Measurements from ENCODE around the gene SPAG9.

SPAG9 gene

GRCh38 chr17:51018541-51018940 is 102.1 kb downstream of the SPAG9 start:
- Histone ChIP-seq H3K9ac (ENCODE audit: low read depth in 1 of 2, low read length in 2 of 2) (no peak overlapping the region), H3K36me3 (ENCODE audit: control insufficient read depth in 1 of 2, insufficient read depth in 2 of 2, low read length in 2 of 2) (peaks cover 20 to 49% of the 10 kb centered on the region in 2 donors), H3K4me3 (ENCODE audit: low read depth in 1 of 2, low read length in 2 of 2) (no peak overlapping the region), H3K27me3 (ENCODE audit: control insufficient read depth in 1 of 2, insufficient read depth in 2 of 2, low read length in 2 of 2) (no peaks in the 10 kb centered on the region), H3K4me1 (ENCODE audit: control insufficient read depth in 1 of 2, insufficient read depth in 2 of 2, low read length in 2 of 2) (no peaks in the 10 kb centered on the region), H3K27ac (ENCODE audit: low read depth, low read length) (no peak overlapping the region), H3K9me3 (ENCODE audit: control insufficient read depth in 1 of 2, low read length in 2 of 2) (no peaks in the 10 kb centered on the region)

DNA sequence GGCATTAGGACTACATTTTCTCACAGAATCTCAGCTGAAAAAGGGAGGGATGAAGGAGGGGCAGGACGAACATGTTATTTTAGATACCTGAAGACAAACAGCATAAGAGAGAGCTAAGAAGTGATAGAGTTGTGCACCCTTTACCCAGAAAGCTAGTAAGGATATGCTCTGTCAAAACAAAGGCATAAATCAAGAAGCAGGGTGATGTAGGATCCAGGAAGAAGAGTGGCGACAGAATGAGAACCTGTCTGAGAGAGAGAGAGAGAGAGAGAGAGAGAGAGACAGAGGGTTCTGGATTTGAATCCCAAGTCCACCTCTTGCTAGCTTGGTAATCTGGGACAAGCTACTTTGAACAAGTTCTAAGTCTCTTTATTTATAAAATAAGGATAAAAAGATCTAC is 103.4 kb downstream of the SPAG9 start:
- Histone ChIP-seq H3K36me3 (ENCODE audit: control insufficient read depth in 1 of 2, insufficient read depth in 2 of 2, low read length in 2 of 2) (peaks cover 23 to 59% of the 10 kb centered on the region in 2 donors), H3K27me3 (ENCODE audit: control insufficient read depth in 1 of 2, insufficient read depth in 2 of 2, low read length in 2 of 2) (no peaks in the 10 kb centered on the region), H3K27ac (ENCODE audit: low read depth, low read length) (no peak overlapping the region), H3K4me3 (ENCODE audit: low read depth in 1 of 2, low read length in 2 of 2) (no peak overlapping the region), H3K9me3 (ENCODE audit: control insufficient read depth in 1 of 2, low read length in 2 of 2) (no peaks in the 10 kb centered on the region), H3K9ac (ENCODE audit: low read depth in 1 of 2, low read length in 2 of 2) (no peak overlapping the region), H3K4me1 (ENCODE audit: control insufficient read depth in 1 of 2, insufficient read depth in 2 of 2, low read length in 2 of 2) (no peaks in the 10 kb centered on the region)

- Histone ChIP-seq H3K27ac (ENCODE audit: low read depth, low read length) (no peak overlapping the region), H3K4me3 (ENCODE audit: low read depth in 1 of 2, low read length in 2 of 2) (no peak overlapping the region), H3K9me3 (ENCODE audit: control insufficient read depth in 1 of 2, low read length in 2 of 2) (no peaks in the 10 kb centered on the region), H3K9ac (ENCODE audit: low read depth in 1 of 2, low read length in 2 of 2) (no peak overlapping the region), H3K4me1 (ENCODE audit: control insufficient read depth in 1 of 2, insufficient read depth in 2 of 2, low read length in 2 of 2) (no peaks in the 10 kb centered on the region), H3K27me3 (ENCODE audit: control insufficient read depth in 1 of 2, insufficient read depth in 2 of 2, low read length in 2 of 2) (no peaks in the 10 kb centered on the region), H3K36me3 (ENCODE audit: control insufficient read depth in 1 of 2, insufficient read depth in 2 of 2, low read length in 2 of 2) (peaks cover 23 to 60% of the 10 kb centered on the region in 2 donors)
These were observed 104.6 kb downstream of the SPAG9 start for GRCh38 chr17:51016099-51016498.

- no peaks in the 10 kb centered on the region for H3K9me3 ChIP-seq (ENCODE audit: control insufficient read depth in 1 of 2, low read length in 2 of 2)
- no peak overlapping the region for H3K27ac ChIP-seq (ENCODE audit: low read depth, low read length)
- peaks cover 14 to 57% of the 10 kb centered on the region in 2 donors for H3K36me3 ChIP-seq (ENCODE audit: control insufficient read depth in 1 of 2, insufficient read depth in 2 of 2, low read length in 2 of 2)
- no peak overlapping the region for H3K4me3 ChIP-seq (ENCODE audit: low read depth in 1 of 2, low read length in 2 of 2)
- no peaks in the 10 kb centered on the region for H3K4me1 ChIP-seq (ENCODE audit: control insufficient read depth in 1 of 2, insufficient read depth in 2 of 2, low read length in 2 of 2)
- no peaks in the 10 kb centered on the region for H3K27me3 ChIP-seq (ENCODE audit: control insufficient read depth in 1 of 2, insufficient read depth in 2 of 2, low read length in 2 of 2)
- no peak overlapping the region for H3K9ac ChIP-seq (ENCODE audit: low read depth in 1 of 2, low read length in 2 of 2)
These were observed 105.5 kb downstream of the SPAG9 start for GRCh38 chr17:51015145-51015558.

DNA sequence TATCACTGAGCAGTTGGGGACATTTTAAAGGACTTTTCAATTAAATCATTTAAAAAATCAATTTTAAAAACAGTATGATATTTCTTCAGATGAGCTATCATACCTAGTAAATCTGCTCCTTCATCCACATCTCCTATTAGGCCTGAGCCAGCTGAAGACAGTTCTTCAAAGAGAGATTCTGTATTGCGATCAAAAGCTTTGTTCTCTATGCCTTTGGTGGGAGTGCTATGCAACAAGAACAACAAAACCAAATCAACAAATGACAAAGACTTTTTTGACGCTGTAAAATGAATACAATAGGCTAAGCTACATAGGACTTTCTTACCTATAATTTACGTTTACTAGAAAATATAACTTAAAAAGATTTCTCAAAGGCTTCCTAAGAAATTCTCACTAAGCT is 106.5 kb downstream of the SPAG9 start:
- Histone ChIP-seq H3K9me3 (ENCODE audit: control insufficient read depth in 1 of 2, low read length in 2 of 2) (no peaks in the 10 kb centered on the region), H3K4me1 (ENCODE audit: control insufficient read depth in 1 of 2, insufficient read depth in 2 of 2, low read length in 2 of 2) (no peaks in the 10 kb centered on the region), H3K27ac (ENCODE audit: low read depth, low read length) (no peak overlapping the region), H3K4me3 (ENCODE audit: low read depth in 1 of 2, low read length in 2 of 2) (no peak overlapping the region), H3K9ac (ENCODE audit: low read depth in 1 of 2, low read length in 2 of 2) (no peak overlapping the region), H3K27me3 (ENCODE audit: control insufficient read depth in 1 of 2, insufficient read depth in 2 of 2, low read length in 2 of 2) (no peaks in the 10 kb centered on the region), H3K36me3 (ENCODE audit: control insufficient read depth in 1 of 2, insufficient read depth in 2 of 2, low read length in 2 of 2) (peaks cover 13 to 57% of the 10 kb centered on the region in 2 donors)

DNA sequence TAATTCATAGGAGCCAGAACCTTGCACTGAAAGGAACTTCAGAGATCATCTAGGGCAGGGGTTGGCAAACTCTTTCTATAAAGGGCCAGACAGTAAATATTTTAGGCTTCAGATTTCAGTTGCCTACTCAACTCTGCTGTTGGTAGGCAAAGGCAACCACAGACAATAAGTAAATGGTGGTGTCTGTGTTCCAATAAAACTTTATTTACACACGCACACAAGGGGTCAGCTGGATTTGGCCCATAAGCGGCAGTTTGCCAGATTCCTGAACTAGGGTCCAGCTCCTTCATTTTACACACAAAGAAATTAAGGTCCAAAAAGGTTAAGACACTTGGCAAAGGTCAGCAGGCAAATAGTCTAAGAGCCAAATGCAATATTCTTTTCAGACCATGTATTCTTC is 107.3 kb downstream of the SPAG9 start:
- Histone ChIP-seq H3K4me1 (ENCODE audit: control insufficient read depth in 1 of 2, insufficient read depth in 2 of 2, low read length in 2 of 2) (no peaks in the 10 kb centered on the region), H3K9me3 (ENCODE audit: control insufficient read depth in 1 of 2, low read length in 2 of 2) (no peaks in the 10 kb centered on the region), H3K9ac (ENCODE audit: low read depth in 1 of 2, low read length in 2 of 2) (no peak overlapping the region), H3K27ac (ENCODE audit: low read depth, low read length) (no peak overlapping the region), H3K27me3 (ENCODE audit: control insufficient read depth in 1 of 2, insufficient read depth in 2 of 2, low read length in 2 of 2) (no peaks in the 10 kb centered on the region), H3K36me3 (ENCODE audit: control insufficient read depth in 1 of 2, insufficient read depth in 2 of 2, low read length in 2 of 2) (peaks cover 13 to 50% of the 10 kb centered on the region in 2 donors), H3K4me3 (ENCODE audit: low read depth in 1 of 2, low read length in 2 of 2) (no peak overlapping the region)

DNA sequence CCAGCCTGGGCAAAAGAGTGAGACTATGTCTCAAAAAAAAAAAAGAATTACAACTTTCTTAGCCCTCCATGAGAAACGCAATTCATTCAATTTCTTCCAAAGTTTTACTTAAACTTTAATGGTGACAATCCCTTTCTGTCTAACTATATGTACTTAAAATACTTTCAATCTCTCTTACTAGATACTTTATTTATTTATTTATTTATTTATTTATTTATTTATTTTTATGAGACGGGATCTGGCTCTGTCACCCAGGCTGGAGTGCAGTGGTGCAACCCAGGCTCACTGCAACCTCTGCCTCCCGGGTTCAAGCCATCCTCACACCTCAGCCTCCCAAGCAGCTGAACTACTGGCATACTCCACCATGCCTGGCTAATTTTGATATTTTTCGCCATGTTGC is 108.1 kb downstream of the SPAG9 start:
- Histone ChIP-seq H3K9ac (ENCODE audit: low read depth in 1 of 2, low read length in 2 of 2) (no peak overlapping the region), H3K4me1 (ENCODE audit: control insufficient read depth in 1 of 2, insufficient read depth in 2 of 2, low read length in 2 of 2) (no peaks in the 10 kb centered on the region), H3K27ac (ENCODE audit: low read depth, low read length) (no peak overlapping the region), H3K4me3 (ENCODE audit: low read depth in 1 of 2, low read length in 2 of 2) (no peak overlapping the region), H3K27me3 (ENCODE audit: control insufficient read depth in 1 of 2, insufficient read depth in 2 of 2, low read length in 2 of 2) (no peaks in the 10 kb centered on the region), H3K36me3 (ENCODE audit: control insufficient read depth in 1 of 2, insufficient read depth in 2 of 2, low read length in 2 of 2) (peaks cover 13 to 45% of the 10 kb centered on the region in 2 donors), H3K9me3 (ENCODE audit: control insufficient read depth in 1 of 2, low read length in 2 of 2) (no peaks in the 10 kb centered on the region)

DNA sequence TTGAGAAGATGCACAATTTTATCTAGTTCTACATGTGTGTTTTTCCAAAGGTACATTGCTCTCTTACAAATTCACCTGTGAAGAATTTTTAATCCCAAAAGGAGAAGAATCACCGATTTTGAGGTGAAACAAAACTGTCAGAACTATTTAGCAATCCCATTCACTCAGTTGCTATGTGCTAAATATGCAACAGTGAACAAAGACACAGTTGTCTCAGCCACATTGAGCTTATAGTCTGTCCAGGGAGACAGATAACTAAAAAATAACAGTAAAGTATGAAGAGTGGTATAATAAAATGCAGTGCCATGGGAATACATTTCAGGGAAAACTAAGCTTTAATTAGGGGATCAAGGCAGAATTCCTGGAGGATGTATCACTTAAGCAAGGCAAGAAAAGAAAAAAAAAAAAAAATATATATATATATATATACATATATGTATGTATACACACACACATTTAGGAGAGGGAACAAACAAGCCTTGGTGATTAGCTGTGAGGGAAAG is 110.4 kb downstream of the SPAG9 start:
- peaks cover 19 to 48% of the 10 kb centered on the region in 2 donors for H3K36me3 ChIP-seq (ENCODE audit: control insufficient read depth in 1 of 2, insufficient read depth in 2 of 2, low read length in 2 of 2)
- H3K4me3 ChIP-seq (ENCODE audit: low read depth in 1 of 2, low read length in 2 of 2): no peak overlapping the region
- H3K9ac ChIP-seq (ENCODE audit: low read depth in 1 of 2, low read length in 2 of 2): no peak overlapping the region
- no peaks in the 10 kb centered on the region for H3K4me1 ChIP-seq (ENCODE audit: control insufficient read depth in 1 of 2, insufficient read depth in 2 of 2, low read length in 2 of 2)
- H3K27me3 ChIP-seq (ENCODE audit: control insufficient read depth in 1 of 2, insufficient read depth in 2 of 2, low read length in 2 of 2): no peaks in the 10 kb centered on the region
- no peaks in the 10 kb centered on the region for H3K9me3 ChIP-seq (ENCODE audit: control insufficient read depth in 1 of 2, low read length in 2 of 2)
- no peak overlapping the region for H3K27ac ChIP-seq (ENCODE audit: low read depth, low read length)

- Histone ChIP-seq H3K27ac (ENCODE audit: low read depth, low read length) (no peak overlapping the region), H3K27me3 (ENCODE audit: control insufficient read depth in 1 of 2, insufficient read depth in 2 of 2, low read length in 2 of 2) (no peaks in the 10 kb centered on the region), H3K9ac (ENCODE audit: low read depth in 1 of 2, low read length in 2 of 2) (no peak overlapping the region), H3K36me3 (ENCODE audit: control insufficient read depth in 1 of 2, insufficient read depth in 2 of 2, low read length in 2 of 2) (peaks cover 22 to 46% of the 10 kb centered on the region in 2 donors), H3K9me3 (ENCODE audit: control insufficient read depth in 1 of 2, low read length in 2 of 2) (no peaks in the 10 kb centered on the region), H3K4me3 (ENCODE audit: low read depth in 1 of 2, low read length in 2 of 2) (no peak overlapping the region), H3K4me1 (ENCODE audit: control insufficient read depth in 1 of 2, insufficient read depth in 2 of 2, low read length in 2 of 2) (peaks cover 0 to 3% of the 10 kb centered on the region in 2 donors)
These were observed 114.1 kb downstream of the SPAG9 start for GRCh38 chr17:51006601-51007000.

DNA sequence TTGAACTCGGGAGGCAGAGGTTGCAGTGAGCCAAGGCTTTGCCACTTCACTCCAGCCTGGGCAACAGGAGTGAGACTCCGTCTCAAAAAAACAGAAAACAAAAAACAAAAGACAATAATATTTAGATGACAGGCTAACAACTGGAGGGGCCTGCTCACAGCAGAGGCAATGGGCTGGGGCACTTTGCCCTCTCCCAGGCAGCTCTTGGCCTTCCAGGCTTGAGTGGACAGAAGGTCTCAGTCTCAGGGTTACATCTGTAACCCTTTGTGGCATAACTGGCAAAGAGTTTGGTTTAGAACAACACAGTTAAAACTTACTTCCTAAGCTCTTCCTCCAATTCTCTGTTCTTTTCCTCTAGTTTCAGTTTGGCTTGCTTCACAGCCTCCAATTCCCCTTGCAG is 114.9 kb downstream of the SPAG9 start:
- Histone ChIP-seq H3K36me3 (ENCODE audit: control insufficient read depth in 1 of 2, insufficient read depth in 2 of 2, low read length in 2 of 2) (peaks cover 22 to 40% of the 10 kb centered on the region in 2 donors), H3K4me3 (ENCODE audit: low read depth in 1 of 2, low read length in 2 of 2) (no peak overlapping the region), H3K9ac (ENCODE audit: low read depth in 1 of 2, low read length in 2 of 2) (no peak overlapping the region), H3K27me3 (ENCODE audit: control insufficient read depth in 1 of 2, insufficient read depth in 2 of 2, low read length in 2 of 2) (no peaks in the 10 kb centered on the region), H3K9me3 (ENCODE audit: control insufficient read depth in 1 of 2, low read length in 2 of 2) (no peaks in the 10 kb centered on the region), H3K27ac (ENCODE audit: low read depth, low read length) (no peak overlapping the region), H3K4me1 (ENCODE audit: control insufficient read depth in 1 of 2, insufficient read depth in 2 of 2, low read length in 2 of 2) (peaks cover 0 to 3% of the 10 kb centered on the region in 2 donors)

- H3K9ac ChIP-seq (ENCODE audit: low read depth in 1 of 2, low read length in 2 of 2): no peak overlapping the region
- H3K27me3 ChIP-seq (ENCODE audit: control insufficient read depth in 1 of 2, insufficient read depth in 2 of 2, low read length in 2 of 2): no peaks in the 10 kb centered on the region
- H3K36me3 ChIP-seq (ENCODE audit: control insufficient read depth in 1 of 2, insufficient read depth in 2 of 2, low read length in 2 of 2): peaks cover 22 to 53% of the 10 kb centered on the region in 2 donors
- H3K4me1 ChIP-seq (ENCODE audit: control insufficient read depth in 1 of 2, insufficient read depth in 2 of 2, low read length in 2 of 2): peaks cover 0 to 3% of the 10 kb centered on the region in 2 donors
- no peak overlapping the region for H3K27ac ChIP-seq (ENCODE audit: low read depth, low read length)
- H3K9me3 ChIP-seq (ENCODE audit: control insufficient read depth in 1 of 2, low read length in 2 of 2): no peaks in the 10 kb centered on the region
- no peak overlapping the region for H3K4me3 ChIP-seq (ENCODE audit: low read depth in 1 of 2, low read length in 2 of 2)
These were observed 116.4 kb downstream of the SPAG9 start for GRCh38 chr17:51004249-51004648.

Data from duodenal mucosa (tissue), 2 donors.